Measurements from ENCODE around the gene IRF2BPL. TPM values are rescaled to one million over a fixed set of nuclear protein-coding genes. Genes with fewer than 3 reads are reported as not detected.

Gene IRF2BPL
- total RNA-seq, 2 donors from 2014 or later, result 42.0 to 51.1 TPM

GRCh38 chr14:76997257-76997970 lies 31.1 kb downstream of the IRF2BPL start:
- Histone ChIP-seq H3K9me3 (no peaks in the 10 kb centered on the region), H3K27ac (no peak overlapping the region), H3K36me3 (no peaks in the 10 kb centered on the region), H3K4me1 (peaks cover 0 to 13% of the 10 kb centered on the region in 2 donors), H3K4me3 (no peak overlapping the region), H3K27me3 (no peaks in the 10 kb centered on the region)
- no peak for DNase-seq (ENCODE audit: low spot score)
- TF ChIP-seq, protein P1, sequence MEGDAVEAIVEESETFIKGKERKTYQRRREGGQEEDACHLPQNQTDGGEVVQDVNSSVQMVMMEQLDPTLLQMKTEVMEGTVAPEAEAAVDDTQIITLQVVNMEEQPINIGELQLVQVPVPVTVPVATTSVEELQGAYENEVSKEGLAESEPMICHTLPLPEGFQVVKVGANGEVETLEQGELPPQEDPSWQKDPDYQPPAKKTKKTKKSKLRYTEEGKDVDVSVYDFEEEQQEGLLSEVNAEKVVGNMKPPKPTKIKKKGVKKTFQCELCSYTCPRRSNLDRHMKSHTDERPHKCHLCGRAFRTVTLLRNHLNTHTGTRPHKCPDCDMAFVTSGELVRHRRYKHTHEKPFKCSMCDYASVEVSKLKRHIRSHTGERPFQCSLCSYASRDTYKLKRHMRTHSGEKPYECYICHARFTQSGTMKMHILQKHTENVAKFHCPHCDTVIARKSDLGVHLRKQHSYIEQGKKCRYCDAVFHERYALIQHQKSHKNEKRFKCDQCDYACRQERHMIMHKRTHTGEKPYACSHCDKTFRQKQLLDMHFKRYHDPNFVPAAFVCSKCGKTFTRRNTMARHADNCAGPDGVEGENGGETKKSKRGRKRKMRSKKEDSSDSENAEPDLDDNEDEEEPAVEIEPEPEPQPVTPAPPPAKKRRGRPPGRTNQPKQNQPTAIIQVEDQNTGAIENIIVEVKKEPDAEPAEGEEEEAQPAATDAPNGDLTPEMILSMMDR (IDR thresholded peaks at IDR 0.05), result no peak

- H3K9me3 ChIP-seq, result no peaks in the 10 kb centered on the region
- H3K36me3 ChIP-seq, result no peaks in the 10 kb centered on the region
- H3K27me3 ChIP-seq, result no peaks in the 10 kb centered on the region
- H3K27ac ChIP-seq, result no peak overlapping the region
- no peak for DNase-seq (ENCODE audit: low spot score)
- H3K4me1 ChIP-seq, result peaks cover 0 to 13% of the 10 kb centered on the region in 2 donors
- TF ChIP-seq, protein P1 (IDR thresholded peaks at IDR 0.05), result no peak
- no peak overlapping the region for H3K4me3 ChIP-seq
Observed at GRCh38 chr14:76996563-76997146, 31.9 kb downstream of the IRF2BPL start.

DNA sequence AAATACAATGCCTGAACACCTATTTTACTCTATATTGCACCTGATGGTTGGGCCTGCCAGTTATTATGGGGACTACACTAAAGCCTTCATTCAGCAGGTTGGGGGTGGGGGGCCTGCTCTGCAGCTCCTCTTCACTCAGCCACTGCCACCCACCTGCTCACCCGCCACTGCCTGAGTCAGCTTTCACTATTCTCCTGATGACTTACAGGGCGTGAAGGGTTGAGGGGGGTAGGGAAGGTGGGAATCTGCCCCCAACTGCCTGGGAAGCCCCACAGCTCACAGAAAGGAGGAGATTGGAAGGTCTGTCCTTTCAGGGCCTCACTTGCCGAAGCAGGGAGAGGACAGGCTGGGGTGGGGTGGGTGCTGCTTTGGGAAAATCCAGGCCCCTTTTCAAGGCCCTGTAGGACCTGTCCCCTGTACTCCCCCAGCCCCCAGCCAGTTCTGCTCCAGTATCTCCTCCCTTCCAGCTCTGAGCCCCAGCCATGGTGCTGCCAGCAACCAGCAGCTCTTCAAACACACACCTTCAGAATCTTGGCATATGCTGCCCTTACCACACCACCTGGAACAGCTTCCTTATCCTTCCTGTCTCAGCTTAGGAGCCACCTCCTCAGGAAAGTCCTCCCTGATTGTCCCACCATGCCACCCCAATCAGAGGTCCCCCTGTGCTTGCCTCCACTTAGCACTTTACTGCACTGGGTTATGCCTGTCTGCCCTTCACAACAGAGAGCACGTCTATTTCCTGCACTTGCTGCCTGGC lies 33.1 kb downstream of the IRF2BPL start:
- no peaks in the 10 kb centered on the region for H3K36me3 ChIP-seq
- no peak overlapping the region for H3K4me3 ChIP-seq
- H3K4me1 ChIP-seq, result peaks cover 0 to 6% of the 10 kb centered on the region in 2 donors
- TF ChIP-seq, protein P1 (IDR thresholded peaks at IDR 0.05), result no peak
- H3K27ac ChIP-seq, result no peak overlapping the region
- DNase-seq (ENCODE audit: low spot score), result no peak
- no peaks in the 10 kb centered on the region for H3K9me3 ChIP-seq
- H3K27me3 ChIP-seq, result no peaks in the 10 kb centered on the region

DNA sequence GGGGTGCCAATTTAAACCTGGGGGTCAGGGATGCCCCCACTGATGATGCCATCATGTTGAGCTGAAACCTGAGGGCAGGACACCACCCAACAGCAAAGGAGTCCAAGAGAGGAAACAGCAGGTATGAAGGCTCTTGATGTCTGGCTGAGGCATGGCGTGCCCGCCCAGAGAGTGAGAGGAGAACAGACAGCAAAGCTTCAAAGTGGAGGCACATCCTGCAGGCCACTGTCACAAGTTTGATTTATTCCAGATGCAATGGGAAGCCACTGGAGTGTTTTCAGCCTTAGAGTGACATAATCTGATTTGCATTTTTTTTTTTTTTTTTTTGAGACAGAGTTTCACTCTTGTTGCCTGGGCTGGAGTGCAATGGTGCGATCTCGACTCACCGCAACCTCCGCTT lies 34.8 kb downstream of the IRF2BPL start:
- Histone ChIP-seq H3K9me3 (no peaks in the 10 kb centered on the region), H3K36me3 (no peaks in the 10 kb centered on the region), H3K27me3 (no peaks in the 10 kb centered on the region), H3K4me1 (no peaks in the 10 kb centered on the region), H3K4me3 (no peak overlapping the region), H3K27ac (no peak overlapping the region)
- TF ChIP-seq, protein P1 (IDR thresholded peaks at IDR 0.05), result no peak
- no peak for DNase-seq (ENCODE audit: low spot score)

- no peaks in the 10 kb centered on the region for H3K27me3 ChIP-seq
- no peak overlapping the region for H3K4me3 ChIP-seq
- H3K9me3 ChIP-seq, result no peaks in the 10 kb centered on the region
- TF ChIP-seq, protein P1 (IDR thresholded peaks at IDR 0.05), result no peak
- peaks cover 0 to 4% of the 10 kb centered on the region in 2 donors for H3K4me1 ChIP-seq
- no peak for DNase-seq (ENCODE audit: low spot score)
- H3K36me3 ChIP-seq, result no peaks in the 10 kb centered on the region
- no peak overlapping the region for H3K27ac ChIP-seq
Observed at GRCh38 chr14:76990084-76990483, 38.4 kb downstream of the IRF2BPL start.

Measured in right atrium auricular region (tissue), 2 donors.